ENCODE results near the gene IL36RN. TPM values are rescaled to one million over a fixed set of nuclear protein-coding genes. Genes with fewer than 3 reads are reported as not detected.
A peak's percentile ranks its signal among the peaks of the same experiment; 100 is the strongest.

The IL36RN gene
- total RNA-seq, 1 experiment from 2014 or later, result not detected

DNA sequence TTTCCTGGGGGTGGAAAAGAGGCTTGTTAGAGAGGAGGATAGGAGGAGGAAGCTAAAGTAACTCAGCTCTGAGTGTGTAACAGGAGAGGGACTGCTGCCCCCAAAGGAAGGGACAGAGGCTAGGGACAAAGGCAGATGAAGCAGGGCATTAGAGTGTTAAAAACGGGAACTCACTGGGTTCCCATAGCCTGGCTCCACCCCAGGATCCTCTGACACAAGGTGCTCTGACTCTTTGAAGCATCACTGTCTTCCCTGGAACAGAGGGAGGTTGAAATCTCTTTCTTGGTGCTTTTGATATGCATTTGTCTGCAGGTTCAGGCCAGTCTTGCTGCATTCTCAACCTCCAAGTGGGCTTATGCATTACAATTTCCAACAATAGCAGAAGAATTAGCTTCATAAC is 30.9 kb upstream of the IL36RN start:
- H3K4me3 ChIP-seq (ENCODE audit: insufficient read depth, low read depth, low read length), result no peak overlapping the region
- no peaks in the 10 kb centered on the region for H3K36me3 ChIP-seq (replicated peaks; ENCODE audit: control insufficient read depth, insufficient read depth, low read length)
- DNase-seq, result peak; percentile 10
- no peaks in the 10 kb centered on the region; the same call in 1 of the 2 replicates for H3K27me3 ChIP-seq (ENCODE audit: control insufficient read depth, insufficient read depth, low read length)

DNA sequence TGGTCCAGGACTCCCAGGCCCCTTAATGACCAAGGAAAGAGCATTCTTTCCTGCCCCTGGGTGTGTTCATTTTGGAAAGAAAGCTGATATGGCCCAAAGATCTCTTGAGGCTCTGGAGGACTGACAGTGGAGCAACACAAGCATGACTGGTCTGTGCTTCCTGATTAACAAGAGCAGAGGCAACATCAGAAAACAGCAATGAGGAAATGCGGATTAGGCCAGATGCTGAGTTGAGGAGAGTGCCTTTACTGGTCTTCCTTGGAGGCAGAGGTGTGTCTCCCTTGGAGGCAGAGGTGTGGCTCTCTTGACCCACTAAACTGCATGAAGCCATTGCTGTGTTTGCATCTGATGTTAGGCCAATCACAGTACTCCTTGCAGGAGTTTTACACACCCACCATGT is 26.3 kb upstream of the IL36RN start:
- DNase-seq, result no peak
- no peaks in the 10 kb centered on the region; the same call in 1 of the 2 replicates for H3K27me3 ChIP-seq (ENCODE audit: control insufficient read depth, insufficient read depth, low read length)
- H3K36me3 ChIP-seq (replicated peaks; ENCODE audit: control insufficient read depth, insufficient read depth, low read length), result no peaks in the 10 kb centered on the region
- H3K4me3 ChIP-seq (ENCODE audit: insufficient read depth, low read depth, low read length), result no peak overlapping the region

DNA sequence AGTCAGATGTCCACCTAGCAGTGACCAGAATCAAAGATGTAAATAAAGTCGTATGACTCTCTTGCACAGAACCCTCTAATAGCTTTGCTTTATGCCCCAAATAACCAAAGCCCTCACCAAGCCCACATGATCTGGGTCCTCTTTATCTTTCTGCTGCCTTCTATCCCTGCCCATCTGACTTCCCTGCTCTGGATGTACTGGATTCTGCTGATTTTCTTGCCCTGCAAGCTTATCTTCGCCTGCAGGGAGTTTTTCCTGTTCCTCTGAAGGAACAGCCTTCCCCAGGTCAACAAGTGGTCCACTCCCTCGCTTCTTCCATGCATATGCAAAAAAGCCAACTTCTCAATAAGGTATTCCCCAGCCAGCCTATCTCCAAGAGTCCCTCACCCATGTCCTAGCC is 25.0 kb upstream of the IL36RN start:
- H3K4me3 ChIP-seq (ENCODE audit: insufficient read depth, low read depth, low read length), result no peak overlapping the region
- no peak for DNase-seq
- no peaks in the 10 kb centered on the region for H3K27me3 ChIP-seq (ENCODE audit: control insufficient read depth, insufficient read depth, low read length)
- H3K36me3 ChIP-seq (replicated peaks; ENCODE audit: control insufficient read depth, insufficient read depth, low read length), result no peaks in the 10 kb centered on the region

DNA sequence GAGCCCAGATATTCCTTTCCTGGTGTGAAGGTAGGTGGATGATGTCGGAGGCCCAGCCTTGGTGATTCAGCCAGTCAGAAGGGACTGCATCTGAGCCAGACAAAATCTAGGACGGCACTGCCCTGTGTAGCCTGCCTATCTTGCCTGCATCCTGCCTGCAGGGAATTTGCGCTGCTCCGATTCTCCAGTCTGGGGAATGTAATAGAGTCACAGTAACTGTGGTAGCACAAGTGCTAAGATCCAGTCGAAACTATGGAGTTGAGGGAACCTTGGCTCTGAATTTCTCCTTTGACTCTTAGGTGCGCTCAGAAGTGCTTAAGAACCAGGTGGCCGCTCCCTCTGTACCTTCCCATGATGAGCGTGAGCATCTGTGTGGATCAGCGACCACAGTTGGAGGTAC is 22.2 kb upstream of the IL36RN start:
- Histone ChIP-seq H3K36me3 (replicated peaks; ENCODE audit: control insufficient read depth, insufficient read depth, low read length) (no peaks in the 10 kb centered on the region), H3K4me3 (ENCODE audit: insufficient read depth, low read depth, low read length) (no peak overlapping the region), H3K27me3 (ENCODE audit: control insufficient read depth, insufficient read depth, low read length) (no peaks in the 10 kb centered on the region)
- DNase-seq, result no peak

DNA sequence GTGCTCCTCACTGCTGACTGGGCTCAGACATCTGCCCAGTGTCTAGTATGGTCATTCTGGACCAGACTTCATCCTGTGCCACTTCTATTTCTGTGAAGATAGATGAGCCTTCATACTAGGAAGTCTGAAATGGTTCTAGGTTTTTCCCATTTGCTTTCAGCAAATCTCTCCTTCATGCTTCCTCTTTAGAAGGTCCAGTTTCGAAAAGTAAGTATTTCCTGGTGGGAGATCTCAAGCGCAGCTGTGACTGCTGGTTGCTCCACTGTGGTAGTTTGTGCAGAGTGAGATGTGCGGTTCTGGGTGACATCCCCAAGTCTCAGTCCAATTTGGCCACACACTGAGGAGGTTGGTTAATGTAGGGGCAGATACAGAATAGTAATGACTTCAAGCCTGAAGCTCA is 20.7 kb upstream of the IL36RN start:
- no peak overlapping the region for H3K4me3 ChIP-seq (ENCODE audit: insufficient read depth, low read depth, low read length)
- no peaks in the 10 kb centered on the region for H3K36me3 ChIP-seq (replicated peaks; ENCODE audit: control insufficient read depth, insufficient read depth, low read length)
- no peak for DNase-seq
- no peaks in the 10 kb centered on the region for H3K27me3 ChIP-seq (ENCODE audit: control insufficient read depth, insufficient read depth, low read length)

DNA sequence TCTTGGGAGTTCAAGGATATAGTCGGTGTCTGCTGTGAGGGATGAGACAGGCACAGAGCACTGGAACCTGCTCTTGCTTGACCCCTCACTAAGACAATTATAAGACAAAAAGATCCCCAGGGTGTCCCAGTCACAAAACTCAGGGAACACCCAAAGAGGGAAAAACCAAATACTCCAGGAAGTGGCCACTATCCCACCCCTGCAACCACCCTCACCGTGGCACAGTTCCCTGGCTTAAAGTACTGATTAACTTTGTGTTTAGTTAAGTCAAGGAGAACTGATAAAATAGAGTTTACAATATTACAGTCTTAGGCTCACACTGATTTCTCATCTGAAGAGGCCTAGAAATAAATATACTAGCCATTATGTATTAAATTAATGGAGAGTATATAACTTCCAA is 19.8 kb upstream of the IL36RN start:
- Histone ChIP-seq H3K36me3 (replicated peaks; ENCODE audit: control insufficient read depth, insufficient read depth, low read length) (no peaks in the 10 kb centered on the region), H3K4me3 (ENCODE audit: insufficient read depth, low read depth, low read length) (no peak overlapping the region), H3K27me3 (ENCODE audit: control insufficient read depth, insufficient read depth, low read length) (no peaks in the 10 kb centered on the region)
- DNase-seq, result no peak

DNA sequence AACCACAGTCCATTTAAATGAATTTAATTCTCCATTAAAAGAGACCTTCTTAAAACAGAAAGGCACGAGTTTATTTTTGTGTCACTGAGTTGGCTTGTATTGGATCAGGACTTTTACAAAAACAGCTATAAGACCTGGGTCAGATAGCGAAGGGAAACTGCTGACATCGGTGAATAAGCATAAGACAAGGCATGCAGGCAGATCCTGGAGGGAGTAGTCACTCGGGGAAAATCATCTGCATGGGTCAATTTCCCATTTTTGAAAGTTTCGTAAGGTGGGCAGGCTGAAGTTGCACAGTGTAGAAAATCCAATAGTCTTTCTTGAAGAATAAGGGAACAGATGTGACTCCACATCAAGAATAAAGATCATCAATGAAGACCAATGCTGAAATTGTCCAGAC is 19.3 kb upstream of the IL36RN start:
- no peaks in the 10 kb centered on the region for H3K27me3 ChIP-seq (ENCODE audit: control insufficient read depth, insufficient read depth, low read length)
- no peak overlapping the region for H3K4me3 ChIP-seq (ENCODE audit: insufficient read depth, low read depth, low read length)

DNA sequence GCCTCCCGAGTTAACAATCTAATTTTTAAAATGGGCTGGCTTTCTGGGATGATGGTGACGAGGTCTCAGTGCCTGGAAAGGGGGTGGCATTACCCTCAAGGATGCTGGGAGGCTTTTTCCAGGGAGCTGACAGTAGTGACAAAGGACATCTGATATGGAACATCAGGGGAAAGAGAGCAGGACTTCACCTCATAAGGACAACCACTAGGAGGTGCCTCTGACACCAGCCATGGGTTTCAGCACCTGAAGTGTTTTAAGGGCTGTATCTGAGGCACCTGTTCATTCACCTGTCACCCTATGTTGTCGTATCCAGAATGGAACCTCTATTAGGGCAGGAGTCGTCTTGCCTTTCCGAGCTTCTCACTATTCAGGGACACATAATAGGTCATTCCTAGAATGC is 17.1 kb upstream of the IL36RN start:
- Histone ChIP-seq H3K27me3 (ENCODE audit: control insufficient read depth, insufficient read depth, low read length) (no peaks in the 10 kb centered on the region), H3K36me3 (replicated peaks; ENCODE audit: control insufficient read depth, insufficient read depth, low read length) (no peaks in the 10 kb centered on the region), H3K4me3 (ENCODE audit: insufficient read depth, low read depth, low read length) (no peak overlapping the region)
- peak; percentile 39 for DNase-seq

More for the DNA sequence above, 19.3 kb upstream of the IL36RN start:
- H3K36me3 ChIP-seq (replicated peaks; ENCODE audit: control insufficient read depth, insufficient read depth, low read length), result no peaks in the 10 kb centered on the region
- no peak for DNase-seq

DNA sequence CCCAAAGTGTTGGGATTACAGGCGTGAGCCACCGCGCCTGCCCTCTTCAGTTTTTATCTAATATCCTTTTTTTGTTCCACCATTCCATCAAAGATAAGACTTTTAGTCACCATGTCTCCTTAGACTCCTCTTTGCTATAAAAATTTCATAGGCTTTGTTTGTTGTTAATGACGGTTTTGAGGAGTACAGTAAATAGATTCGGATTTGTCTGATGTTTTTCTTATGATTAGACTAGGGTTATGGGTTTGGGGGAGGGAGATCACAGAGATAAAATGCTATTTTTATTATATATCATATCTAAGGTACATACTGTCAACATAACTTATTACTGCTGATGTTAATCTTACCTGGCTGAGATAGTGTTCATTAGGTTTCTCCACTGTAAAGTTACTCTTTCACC is 12.5 kb upstream of the IL36RN start:
- no peak overlapping the region for H3K4me3 ChIP-seq (ENCODE audit: insufficient read depth, low read depth, low read length)
- no peaks in the 10 kb centered on the region for H3K36me3 ChIP-seq (replicated peaks; ENCODE audit: control insufficient read depth, insufficient read depth, low read length)
- no peaks in the 10 kb centered on the region for H3K27me3 ChIP-seq (ENCODE audit: control insufficient read depth, insufficient read depth, low read length)
- DNase-seq, result no peak

DNA sequence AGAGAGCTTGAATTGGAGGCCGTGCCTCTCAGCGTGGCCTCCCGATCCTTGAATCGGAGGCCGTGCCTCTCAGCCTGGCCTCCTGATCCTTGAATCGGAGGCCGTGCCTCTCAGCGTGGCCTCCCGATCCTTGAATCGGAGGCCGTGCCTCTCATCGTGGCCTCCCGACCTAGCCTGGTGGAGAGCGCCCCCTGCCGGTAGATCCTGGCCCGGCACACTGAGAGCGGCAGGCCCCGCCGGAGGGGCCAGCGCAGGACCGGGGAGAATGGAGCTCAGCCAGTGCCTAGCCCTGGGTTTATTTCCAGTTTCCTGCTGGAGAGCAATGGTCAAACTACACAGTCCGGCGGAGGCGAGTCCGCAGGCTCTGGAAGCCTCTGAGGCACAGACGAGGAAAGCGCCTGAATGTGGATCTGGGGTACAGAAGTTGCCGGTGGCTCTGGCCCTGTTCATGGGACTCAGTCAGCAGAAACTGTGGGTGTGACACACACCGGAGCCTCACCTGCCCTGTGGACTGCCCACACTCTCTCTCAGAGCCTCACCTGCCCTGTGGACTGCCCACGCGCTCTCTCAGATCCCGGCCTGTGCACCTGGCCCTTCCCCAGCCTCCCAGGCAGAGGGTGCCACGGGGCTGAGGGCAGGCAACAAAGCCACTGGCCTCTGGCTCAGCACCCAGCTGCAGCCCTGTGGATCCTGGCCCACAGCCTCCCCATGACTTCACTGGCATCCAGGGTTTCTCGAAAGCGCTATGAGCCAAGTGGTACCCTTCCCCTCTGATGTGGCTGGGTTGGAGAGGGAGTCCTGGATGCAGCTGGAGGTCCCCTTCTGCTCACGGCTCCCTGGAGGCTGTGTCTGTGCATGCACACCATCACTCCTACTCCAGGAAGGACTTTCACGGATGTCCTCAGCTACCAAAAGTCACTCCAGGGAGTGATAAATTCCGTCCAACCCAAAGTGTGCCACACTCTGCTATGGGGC is 7.8 kb upstream of the IL36RN start:
- Histone ChIP-seq H3K36me3 (replicated peaks; ENCODE audit: control insufficient read depth, insufficient read depth, low read length) (no peaks in the 10 kb centered on the region), H3K4me3 (ENCODE audit: insufficient read depth, low read depth, low read length) (no peak overlapping the region), H3K27me3 (ENCODE audit: control insufficient read depth, insufficient read depth, low read length) (no peaks in the 10 kb centered on the region)
- DNase-seq, result no peak

DNA sequence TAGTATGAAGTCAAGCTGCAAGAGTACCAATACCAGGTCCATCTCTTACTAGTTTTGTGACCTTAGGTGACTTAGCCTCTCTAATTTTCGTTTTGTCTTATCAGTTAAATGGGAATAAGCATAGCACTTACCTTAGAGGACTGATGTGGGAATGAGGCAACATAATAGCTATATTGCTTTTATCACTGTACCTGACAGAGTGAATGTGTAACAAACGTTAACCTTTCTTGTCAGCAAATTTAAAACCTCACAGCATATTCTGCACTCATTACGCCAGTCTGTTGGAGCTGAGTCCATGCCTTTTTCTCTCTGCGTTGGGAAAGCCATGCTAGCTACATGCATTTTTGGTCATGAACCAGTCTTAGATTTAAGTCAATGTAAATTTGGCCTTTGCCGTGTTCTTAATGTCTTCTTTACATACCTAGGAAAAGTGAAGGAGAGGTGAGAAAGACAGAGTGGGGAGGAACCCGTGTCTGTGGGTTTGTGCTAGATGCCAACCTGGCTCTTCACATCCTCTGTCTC is 6.5 kb upstream of the IL36RN start, which contains the start of gene IL36B:
Gene IL36B, minus strand, starts transcription at position 472 of the 522 bp plus-strand sequence.
- H3K27me3 ChIP-seq (ENCODE audit: control insufficient read depth, insufficient read depth, low read length), result no peaks in the 10 kb centered on the region
- no peak within 1 kb of the TSS for H3K4me3 ChIP-seq (ENCODE audit: insufficient read depth, low read depth, low read length)
- DNase-seq, result no peak
- no peaks in the 10 kb centered on the region for H3K36me3 ChIP-seq (replicated peaks; ENCODE audit: control insufficient read depth, insufficient read depth, low read length)

DNA sequence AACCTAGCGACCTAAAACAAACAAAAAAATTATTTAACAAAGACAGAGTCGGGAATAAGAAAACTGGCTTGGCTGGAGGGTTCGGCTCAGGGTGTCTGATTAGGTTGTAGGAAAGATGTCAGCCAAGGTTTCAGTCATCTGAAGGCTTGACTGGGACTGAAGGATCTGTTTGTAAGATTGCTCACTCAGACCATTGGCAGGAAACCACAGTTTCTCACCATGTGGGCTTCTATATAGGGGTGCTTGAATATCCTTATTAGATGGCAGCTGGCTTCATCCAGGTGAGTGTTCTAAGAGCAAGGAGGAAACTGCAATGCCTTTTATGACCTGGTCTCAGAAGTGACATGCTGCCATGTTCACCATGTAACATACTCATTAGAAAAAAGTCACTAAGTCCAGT is 5.3 kb upstream of the IL36RN start:
- no peak for DNase-seq
- Histone ChIP-seq H3K36me3 (replicated peaks; ENCODE audit: control insufficient read depth, insufficient read depth, low read length) (no peaks in the 10 kb centered on the region), H3K27me3 (ENCODE audit: control insufficient read depth, insufficient read depth, low read length) (no peaks in the 10 kb centered on the region; the same call in 1 of the 2 replicates), H3K4me3 (ENCODE audit: insufficient read depth, low read depth, low read length) (no peak overlapping the region)

DNA sequence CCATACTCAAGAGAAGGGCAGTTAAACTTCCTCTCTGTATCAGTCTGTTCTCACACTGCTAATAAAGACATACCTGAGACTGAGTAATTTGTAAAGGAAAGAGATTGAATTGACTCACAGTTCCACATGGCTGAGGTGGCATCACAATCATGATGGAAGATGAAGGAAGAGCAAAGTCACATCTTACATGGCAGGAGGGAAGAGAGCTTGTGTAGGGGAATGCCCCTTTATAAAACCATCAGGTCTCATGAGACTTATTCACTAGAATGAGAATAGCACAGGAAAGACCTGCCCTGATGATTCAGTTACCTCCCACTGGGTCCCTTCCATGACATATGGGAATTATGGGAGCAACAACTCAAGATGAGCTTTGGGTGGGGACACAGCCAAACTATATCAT is 4.9 kb upstream of the IL36RN start:
- Histone ChIP-seq H3K27me3 (ENCODE audit: control insufficient read depth, insufficient read depth, low read length) (peaks cover 2% of the 10 kb centered on the region; the same call in 1 of the 2 replicates), H3K4me3 (ENCODE audit: insufficient read depth, low read depth, low read length) (no peak overlapping the region), H3K36me3 (replicated peaks; ENCODE audit: control insufficient read depth, insufficient read depth, low read length) (no peaks in the 10 kb centered on the region)
- DNase-seq, result no peak

DNA sequence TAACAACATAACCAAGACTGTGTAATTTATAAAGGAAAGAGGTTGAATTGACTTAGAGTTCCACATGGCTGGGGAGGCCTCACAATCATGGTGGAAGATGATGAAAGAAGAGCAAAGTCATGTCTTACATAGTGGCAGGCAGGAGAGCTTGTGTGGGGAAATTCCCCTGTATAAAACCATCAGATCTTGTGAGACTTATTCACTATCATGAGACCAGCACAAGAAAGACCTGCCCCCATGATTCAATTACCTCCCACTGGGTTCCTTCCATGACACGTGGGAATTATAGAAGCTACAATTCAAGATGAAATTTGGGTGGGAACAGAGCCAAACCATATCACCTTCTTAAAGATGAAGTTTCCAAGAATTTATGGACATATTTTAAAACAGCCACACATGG is 2.5 kb upstream of the IL36RN start:
- Histone ChIP-seq H3K27me3 (ENCODE audit: control insufficient read depth, insufficient read depth, low read length) (peaks cover 4% of the 10 kb centered on the region), H3K4me3 (ENCODE audit: insufficient read depth, low read depth, low read length) (no peak overlapping the region), H3K36me3 (replicated peaks; ENCODE audit: control insufficient read depth, insufficient read depth, low read length) (no peaks in the 10 kb centered on the region)
- DNase-seq, result no peak

DNA sequence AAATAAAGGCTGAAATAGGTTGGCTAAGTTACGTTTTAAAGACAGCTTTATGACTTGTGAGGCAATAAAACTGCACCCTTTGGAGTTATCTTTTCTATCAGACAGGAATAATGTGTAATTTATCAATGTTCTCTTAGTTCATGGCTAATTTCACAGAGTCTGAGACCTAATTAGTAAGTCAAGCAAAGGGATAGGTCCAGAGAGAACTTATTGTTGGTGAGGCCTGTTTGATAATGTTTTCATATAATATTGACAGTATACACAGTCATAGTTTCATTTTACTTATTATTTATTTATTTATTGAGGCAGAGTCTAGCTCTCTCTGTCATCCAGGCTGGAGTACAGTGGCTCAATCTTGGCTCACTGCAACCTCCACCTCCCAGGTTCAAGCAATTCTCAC is 1.9 kb upstream of the IL36RN start:
- DNase-seq, result no peak
- H3K27me3 ChIP-seq (ENCODE audit: control insufficient read depth, insufficient read depth, low read length), result peaks cover 4% of the 10 kb centered on the region
- H3K4me3 ChIP-seq (ENCODE audit: insufficient read depth, low read depth, low read length), result no peak overlapping the region
- no peaks in the 10 kb centered on the region for H3K36me3 ChIP-seq (replicated peaks; ENCODE audit: control insufficient read depth, insufficient read depth, low read length)
